GM18520 (cell line): Measurements from ENCODE around the gene MACROH2A2.
"Not testable (repeated sequence)": the region's sequence is repeated elsewhere in the genome, so short reads cannot be mapped to it uniquely, and the experiment has no call there.

ENCODE experiments used
- ATAC-seq: cut with Tn5 transposase; IDR thresholded peaks from one replicate; pipeline ENCODE4 v1.9.1; 2021; ENCODE audit not compliant: unreplicated experiment

Gene MACROH2A2

DNA sequence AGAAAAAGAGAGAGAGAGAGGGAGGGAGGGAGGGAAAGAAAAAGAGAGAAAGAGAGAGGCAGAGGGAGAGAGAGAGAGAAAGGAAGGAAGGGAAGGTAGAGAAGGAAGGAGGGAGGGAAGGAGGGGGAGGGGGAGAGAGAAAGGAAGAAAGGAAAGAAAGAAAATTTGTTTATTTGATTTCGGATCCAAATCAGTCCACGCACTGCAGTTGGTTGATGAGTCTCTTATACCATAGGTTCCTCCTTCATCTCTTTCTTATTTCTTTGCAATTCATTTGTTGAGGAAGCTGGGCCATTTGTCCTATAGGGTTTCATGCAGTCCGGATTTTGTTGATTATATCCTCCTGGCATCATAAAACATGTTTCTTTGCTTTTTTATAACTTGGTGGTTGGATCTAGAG lies 45.6 kb downstream of the MACROH2A2 start:
- no peak for ATAC-seq

DNA sequence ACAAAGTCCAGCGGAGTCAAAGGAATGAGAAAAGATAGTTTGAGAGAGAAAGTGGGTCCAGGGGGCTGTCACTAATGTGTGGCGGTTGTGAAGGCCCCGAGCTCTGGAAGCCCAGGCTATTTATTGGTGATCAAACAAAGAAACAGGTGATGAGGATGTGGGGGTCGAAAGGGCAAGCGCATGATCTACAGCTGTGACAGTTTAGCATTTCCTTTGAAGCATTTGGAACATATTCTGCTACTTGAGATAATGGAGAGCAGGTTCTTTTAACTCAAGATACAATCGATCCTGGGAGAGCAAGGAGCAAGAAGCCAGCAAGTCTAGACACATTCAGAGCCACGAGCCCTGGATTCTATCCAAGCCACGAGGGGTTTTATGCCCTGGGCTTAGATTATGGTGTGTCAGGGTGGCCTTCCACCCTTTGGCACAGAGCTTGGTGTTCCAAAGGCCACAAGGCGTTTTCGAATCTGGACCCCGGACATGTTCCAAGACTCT lies 48.5 kb downstream of the MACROH2A2 start:
- not testable (repeated sequence) for ATAC-seq

DNA sequence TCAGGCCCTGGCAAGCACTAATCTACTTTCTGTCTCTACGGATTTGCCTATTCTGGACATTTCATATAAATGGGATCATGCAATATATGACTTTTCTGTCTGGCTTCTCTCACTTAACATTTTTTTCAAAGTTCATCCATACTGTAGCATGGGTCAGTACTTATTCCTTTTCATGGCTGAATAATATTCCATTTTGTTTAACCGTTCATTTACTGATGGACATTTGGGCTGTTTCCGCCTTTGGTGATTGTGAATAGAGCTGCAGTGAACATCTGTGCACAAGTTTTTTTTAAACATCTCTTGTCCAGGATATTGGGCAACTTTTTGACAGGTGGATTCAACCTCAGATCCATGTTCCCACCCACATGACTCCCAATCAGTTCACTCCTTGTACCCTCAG lies 49.0 kb downstream of the MACROH2A2 start:
- ATAC-seq = no peak

DNA sequence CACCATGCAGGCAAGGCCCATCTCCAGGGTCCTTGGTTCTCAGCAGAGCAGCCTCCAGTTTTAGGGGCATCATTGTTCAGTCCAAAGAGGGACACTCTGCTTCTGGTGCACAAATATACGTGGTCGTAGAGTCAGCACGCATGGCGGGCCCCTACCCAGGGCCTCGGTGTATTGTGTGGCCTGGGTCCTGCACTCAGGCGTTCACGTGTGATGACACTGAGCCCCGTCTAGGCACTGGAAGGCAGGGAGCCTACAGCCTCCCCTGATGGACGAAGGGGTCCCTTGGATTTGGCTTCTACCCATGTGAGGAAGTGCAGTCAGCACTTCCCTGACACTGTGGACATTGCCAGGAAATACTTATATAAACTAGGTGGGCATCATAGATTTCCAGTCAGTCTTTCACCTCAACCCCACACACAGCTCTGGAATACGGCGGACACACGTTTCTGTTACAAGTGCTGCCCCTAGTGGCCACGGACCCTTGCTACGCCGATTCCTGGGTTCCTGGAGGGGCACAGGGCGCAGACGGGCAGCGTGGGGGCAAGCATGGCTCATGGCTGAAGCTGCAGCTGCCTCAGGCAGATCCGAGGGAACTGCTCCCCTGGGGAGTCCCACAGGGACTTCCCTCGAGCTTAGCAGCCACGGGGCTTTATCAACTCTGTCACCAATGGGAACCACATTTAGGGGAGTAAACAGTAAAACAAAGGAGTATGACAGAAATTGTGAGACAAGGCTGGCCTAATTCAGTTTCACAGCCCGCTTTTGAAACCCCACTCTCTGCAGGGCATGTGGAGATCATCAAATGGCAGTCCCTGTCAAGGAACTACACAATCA lies 54.5 kb downstream of the MACROH2A2 start:
- ATAC-seq = no peak

DNA sequence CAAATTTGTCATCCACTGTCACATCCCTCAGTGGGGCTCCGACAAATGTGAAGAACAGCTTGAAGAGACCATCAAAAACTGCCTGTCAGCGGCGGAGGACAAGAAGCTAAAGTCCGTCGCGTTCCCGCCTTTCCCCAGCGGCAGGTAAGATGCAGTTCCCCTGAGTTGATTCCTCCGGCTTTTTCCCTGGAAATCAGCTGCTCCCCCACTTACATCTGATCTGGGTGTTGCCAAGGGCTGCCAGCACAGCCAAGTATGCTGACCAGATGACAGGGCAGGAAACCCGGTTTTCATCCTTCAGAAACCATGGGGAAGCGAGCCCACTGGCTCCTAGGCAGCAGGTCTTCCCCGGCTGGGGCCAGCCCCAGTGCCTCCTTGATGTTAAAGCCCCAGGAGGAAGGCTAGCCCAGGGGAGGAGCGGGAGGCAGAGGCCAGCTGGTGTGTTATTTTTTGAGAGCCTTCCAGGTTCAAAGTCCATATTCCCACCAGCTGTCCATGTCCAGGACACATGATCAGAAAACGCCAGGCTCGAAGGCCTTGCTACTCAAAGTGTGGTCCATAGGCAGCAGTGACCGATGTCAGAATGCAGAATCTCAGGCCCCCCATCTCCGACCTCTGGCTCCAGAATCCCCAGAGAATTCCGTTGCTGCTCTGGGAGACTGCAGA lies 56.6 kb downstream of the MACROH2A2 start:
- ATAC-seq = no peak

DNA sequence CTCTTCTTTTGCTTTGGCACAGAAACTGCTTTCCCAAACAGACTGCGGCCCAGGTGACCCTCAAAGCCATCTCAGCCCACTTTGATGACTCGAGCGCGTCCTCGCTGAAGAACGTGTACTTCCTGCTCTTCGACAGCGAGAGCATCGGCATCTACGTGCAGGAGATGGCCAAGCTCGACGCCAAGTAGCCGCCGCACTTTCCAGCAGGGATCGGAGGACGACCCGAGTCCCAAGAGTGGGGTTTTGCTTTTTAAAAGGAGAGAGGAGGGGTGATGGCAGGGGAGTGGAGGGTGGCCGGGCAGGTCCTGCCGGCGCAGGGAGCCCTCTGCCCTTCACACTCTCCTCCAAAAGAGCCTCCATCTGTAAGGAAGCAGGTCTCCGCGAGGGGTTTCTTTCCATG lies 58.9 kb downstream of the MACROH2A2 start:
- no peak for ATAC-seq

DNA sequence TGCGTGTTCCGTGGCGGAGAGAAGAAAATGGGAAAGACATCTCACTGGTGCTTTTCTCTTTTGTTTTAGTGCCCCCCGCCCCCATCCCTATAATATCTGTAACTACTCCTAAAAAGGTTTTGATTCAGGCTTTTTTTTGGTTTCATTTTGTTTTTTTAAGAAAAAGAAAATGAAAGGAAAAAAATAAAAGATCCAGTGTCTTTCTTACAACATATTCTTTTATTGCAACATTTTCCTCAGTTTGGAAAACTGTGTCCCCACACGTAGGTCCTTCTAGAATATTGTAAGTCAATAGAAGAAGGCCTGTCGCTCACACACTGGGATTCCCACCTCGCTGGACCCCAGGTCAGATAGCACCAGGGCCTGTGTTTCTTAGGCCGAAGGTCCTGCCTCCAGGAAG lies 59.4 kb downstream of the MACROH2A2 start:
- no peak for ATAC-seq

DNA sequence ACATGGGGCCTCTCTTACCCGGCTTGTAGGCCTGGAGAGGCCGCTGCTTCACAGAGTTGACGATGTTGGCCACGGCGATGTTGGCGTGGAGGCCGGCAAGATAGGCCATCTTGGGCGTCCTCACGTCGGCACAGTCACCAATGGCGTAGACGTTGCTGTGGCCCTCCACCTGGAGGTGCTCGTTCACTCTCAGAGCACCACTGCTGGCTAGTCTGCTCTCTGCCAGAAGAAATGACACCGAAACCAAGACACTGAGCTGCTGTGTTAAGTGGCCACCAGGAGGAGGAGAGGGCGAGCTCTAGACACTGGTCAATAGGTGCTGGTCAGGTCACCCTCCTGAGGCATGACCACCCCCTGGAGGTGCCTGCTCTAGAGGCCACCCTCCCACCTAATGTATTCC lies 62.3 kb downstream of the MACROH2A2 start:
- ATAC-seq = no peak

DNA sequence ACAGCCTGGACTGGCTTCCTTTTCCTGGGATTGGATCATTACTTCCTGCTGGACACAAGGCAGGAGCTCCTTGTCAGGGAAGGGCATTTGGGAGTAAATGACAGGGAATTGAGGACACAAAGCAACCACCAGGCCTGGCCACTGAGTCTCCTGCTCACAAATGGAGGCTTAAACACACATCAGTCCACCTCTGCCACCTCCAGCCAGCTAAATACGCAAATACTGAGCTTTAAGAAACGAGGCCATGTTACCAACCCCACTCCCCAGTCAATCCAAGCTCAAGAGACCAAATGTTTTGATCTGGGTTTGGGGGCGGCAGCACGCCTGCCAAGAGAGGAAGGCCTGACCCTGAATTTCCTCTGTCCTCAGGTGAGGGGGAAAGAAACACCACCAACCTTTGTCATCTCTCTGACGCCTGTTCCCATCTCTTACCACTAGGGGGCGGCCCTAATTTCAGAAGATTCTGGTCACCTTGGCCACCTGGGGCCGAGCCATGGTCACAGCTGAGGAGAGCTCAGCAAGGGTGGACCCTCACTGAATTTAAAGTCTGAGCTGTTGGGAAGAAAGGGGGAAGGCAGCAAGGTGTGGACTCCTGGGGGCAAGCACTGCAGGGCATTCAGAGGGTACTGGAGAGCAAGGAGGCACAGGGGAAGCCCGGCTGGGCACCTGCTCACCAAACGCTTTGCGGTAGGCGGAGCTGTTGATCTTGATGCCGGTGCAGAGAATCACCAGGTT lies 63.5 kb downstream of the MACROH2A2 start:
- no peak for ATAC-seq

DNA sequence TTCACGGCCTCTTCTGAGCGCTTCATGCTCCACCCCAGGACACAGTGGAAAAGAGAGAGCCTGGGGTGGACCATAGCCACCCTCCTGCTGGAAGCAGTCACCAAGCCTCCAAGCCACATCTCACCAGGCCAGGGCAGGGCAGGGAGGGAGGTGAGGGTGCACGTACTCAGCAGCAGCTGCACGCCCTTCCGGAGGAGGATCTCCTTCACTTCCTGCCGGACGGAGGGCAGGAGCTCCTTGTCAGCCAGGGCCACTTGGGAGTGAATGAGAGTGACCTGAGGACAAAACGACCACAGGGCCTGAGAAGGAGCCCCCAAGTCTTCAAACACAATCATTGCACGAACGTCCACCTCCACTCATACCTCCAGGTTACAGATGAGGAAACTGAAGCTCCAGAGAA lies 65.0 kb downstream of the MACROH2A2 start:
- ATAC-seq = no peak

DNA sequence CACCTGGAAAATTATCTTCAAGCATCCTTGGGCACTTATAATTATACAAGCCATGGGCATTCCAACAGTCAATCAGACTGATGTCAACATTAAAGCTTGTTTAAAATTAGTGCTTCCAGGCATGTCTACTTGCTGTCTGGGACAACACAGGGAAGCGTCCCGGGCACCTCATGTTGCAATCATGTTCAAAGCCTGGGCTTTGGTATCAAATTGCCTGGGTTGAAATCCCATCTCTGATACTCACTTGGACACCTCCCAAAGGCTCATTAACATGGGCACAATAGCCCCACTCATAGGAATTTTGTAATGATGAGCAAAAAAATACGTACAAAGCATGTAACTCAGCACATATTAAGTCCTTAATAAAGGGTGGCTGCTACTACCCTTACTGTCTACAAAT lies 65.5 kb downstream of the MACROH2A2 start:
- no peak for ATAC-seq

DNA sequence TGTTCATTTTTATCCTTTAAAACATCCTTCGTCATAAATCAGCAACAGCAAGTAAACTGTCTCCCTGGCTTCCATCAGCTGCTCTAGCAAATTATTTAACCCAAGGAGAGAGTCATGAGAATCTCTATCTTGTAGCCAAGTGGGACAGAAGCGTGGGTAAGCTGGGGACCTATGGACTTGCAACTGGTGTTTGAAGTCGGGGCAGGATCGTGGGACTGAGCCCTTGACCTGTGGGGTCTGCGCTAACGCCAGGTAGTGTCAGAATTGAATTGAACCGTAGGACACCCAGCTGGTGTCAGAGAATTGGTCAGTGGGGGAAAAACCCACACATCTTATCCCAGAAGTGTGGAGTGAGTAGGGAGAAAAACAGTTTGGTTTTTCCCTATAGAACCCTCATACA lies 66.6 kb downstream of the MACROH2A2 start:
- no peak for ATAC-seq

DNA sequence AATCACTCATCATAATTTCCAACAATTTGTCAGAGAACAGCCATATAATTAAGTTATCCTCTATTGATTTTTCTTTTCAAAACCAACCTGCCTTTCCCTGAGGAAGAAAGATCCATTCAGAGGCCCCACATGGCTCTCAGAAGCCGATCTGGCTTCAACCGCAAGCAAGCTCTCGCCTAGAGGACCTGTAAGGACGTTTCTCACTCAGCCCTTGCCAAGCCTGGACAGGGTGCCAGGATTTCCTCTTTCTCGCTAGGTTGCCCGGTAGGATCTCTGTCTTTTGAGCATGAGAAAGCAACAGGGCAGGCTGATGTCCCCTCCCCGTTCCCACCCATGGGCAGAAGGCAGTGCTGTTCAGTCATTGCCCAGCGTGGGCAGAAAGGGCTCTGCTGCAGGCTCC lies 67.0 kb downstream of the MACROH2A2 start:
- no peak for ATAC-seq

DNA sequence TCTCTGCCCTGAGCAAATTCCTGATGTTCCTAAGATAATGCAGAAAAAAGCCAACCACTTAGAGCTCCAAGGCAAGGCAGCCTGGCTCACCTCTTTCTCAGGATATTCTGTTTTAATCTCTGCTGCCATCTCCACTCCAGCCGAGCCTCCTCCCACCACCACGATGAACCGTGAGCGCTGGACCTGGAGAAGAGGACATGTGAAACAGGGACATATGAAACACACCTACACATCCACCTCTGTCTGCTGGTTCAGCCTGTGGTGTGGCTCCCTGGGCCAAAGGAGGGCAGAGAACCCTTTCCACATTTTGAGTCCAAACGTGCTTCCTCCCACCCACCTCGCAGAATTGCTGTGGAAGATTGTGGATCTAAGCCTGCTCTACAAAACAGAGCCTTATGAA lies 67.8 kb downstream of the MACROH2A2 start:
- no peak for ATAC-seq

DNA sequence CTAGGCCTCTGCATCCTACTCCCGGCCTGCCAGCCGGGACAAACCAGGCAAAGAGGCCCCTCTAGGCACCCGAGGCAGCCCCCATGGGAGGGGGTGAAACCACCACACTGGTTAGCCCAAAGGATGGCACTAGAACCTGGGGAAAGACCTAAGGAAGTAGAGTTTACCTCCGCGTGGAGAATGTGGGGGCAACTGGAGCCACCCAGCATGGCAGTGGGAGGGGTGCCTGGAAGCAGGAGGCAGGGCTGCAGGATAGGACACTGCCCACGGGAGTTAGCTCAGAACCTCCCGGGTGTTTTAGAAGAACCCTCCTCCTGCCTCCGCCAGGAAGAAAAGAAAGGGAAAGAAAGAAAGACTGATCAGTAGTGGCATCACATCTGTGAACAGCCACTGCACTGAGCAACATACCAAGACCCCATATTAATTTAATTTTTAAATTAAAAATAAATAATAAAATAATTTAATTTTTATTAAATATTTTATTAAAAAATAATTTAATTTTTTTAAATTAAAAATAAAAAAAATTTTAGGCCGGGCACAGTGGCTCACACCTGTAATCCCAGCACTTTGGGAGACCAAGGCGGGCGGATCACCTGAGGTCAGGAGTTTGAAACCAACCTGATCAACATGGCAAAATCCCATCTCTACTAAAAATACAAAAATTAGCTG lies 68.8 kb downstream of the MACROH2A2 start:
- no peak for ATAC-seq

DNA sequence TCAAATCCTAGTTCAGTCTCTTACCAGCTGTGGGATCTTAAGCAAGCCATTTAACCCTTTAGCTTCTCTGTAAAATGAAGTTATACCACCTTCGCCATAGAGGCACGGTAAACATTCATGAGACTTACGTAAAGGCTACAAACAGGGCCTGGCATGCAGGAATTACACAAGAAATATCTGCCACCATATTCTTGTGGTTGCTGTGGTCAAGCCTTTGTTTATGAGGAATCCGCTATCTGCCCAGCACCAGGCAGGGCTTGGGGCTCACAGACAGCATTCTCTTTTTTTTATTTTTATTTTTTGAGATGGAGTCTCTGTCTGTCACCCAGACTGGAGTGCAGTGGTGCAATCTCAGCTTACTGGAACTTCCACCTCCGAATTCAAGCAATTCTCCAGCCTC lies 70.1 kb downstream of the MACROH2A2 start:
- no peak for ATAC-seq

DNA sequence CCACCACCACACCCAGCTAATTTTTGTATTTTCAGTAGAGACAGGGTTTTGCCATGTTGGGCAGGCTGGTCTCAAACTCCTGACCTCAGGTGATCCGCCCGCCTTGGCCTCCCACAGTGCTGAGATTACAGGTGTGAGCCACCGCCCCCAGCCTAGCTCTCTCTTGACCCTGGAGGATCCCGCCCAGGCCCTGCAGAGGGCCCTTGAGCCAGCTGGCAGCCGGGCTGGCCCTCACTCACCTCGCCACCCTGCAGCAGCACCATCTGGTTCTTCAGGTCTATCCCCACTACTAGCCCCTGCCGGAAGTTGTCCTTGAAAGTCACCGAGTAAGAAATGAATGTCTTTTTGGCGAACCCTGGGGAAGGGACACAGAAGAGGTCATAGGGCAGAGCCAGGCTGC lies 70.5 kb downstream of the MACROH2A2 start:
- ATAC-seq = not testable (repeated sequence)

DNA sequence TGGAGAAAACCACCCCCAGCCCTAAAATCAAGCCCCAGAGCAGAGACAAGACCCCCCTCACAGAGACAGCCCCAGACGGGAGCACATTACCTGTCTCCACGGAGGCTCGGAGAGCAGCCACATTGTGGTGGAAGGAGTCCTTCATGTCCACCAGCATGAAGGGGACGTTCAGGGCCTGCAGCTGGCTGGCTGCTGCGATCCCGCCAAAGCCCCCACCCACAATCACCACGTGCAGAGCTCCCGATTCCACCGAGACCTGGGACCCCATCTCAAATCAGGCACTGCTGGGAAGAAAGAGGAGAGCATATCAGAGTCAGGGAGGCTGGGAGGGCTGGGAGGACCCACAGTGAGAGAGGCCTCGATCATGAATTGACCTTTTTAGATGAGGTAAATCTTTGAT lies 71.2 kb downstream of the MACROH2A2 start:
- no peak for ATAC-seq

DNA sequence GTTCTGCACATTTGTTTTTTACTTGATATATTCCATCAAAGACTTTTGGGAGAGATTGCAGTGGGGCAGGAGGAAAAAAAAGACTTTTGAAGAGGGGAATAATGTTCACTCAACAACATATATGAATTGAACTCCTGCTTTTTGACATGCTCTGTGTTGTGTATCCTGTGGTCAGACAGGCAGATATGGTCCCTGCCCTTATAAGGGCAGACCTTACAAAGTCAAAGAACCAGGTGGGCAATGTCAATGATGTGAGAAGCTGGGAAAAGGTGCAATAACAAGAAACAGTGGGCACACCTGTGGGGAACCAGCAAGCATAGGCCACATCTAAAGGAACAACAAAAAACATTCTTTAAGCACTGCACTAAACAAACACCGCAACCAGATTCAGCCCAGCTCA lies 71.8 kb downstream of the MACROH2A2 start:
- no peak for ATAC-seq

DNA sequence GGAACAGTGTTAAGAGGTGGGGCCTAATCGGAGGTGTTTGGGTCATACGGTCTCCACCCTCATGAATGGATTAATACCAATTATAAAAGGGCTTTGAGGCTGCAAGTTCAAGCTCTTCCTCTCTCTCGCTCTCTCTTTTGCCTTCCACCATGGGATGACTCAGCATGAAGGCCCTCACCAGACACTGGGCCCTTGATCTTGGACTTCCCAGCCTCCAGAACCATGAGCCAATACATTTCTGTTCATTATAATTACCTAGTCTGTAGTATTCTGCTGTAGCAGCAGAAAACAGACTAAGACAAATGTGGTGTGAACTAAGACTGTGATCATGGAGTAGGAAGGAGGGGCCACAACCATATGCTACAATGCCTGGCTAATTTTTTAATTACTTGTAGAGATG lies 72.3 kb downstream of the MACROH2A2 start:
- ATAC-seq = no peak

DNA sequence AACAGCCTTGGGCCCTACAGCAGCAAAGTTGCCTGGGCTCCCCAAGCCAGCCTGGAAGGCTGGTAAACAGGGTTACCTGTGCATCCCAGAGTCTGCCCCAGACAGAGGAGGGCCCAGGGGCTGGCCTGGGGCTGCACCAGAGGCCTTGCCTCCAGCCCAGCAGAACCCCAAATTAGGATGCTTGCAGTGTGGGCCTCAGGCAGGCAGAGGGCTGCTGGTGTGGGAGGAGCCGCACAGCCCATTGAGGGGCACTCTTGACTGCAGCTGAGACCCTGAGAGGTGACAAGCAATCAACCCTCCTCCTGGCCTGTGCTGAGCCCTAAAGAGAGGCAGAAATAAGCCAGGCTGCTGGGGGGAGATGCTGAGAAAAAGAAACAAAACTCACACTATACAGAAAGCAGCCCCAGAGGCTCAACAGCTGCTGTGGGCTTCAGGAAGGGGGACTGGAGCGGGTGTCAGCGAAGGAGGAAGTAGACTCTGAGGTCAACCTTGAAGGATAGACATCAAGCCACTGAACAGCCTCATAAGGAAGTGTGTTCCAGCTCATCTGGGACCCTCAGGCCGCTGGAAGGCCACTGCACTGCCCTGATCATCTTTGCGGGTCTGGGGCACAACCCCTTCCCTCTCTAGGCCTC lies 73.4 kb downstream of the MACROH2A2 start:
- ATAC-seq = no peak
